Erythroblast (primary cell): ENCODE data around the gene HIGD1A.

Experiments
- GATA1 ChIP-seq: IDR thresholded peaks from 2 replicates; pipeline ENCODE4 v1.6.1; 2011; ENCODE audit warnings: low read depth, mild to moderate bottlenecking, control low read depth, low read length, moderate library complexity
- POLR2A ChIP-seq: IDR thresholded peaks from 2 replicates; pipeline ENCODE4 v1.6.1; 2011; ENCODE audit warnings: mild to moderate bottlenecking, low read length

DNA sequence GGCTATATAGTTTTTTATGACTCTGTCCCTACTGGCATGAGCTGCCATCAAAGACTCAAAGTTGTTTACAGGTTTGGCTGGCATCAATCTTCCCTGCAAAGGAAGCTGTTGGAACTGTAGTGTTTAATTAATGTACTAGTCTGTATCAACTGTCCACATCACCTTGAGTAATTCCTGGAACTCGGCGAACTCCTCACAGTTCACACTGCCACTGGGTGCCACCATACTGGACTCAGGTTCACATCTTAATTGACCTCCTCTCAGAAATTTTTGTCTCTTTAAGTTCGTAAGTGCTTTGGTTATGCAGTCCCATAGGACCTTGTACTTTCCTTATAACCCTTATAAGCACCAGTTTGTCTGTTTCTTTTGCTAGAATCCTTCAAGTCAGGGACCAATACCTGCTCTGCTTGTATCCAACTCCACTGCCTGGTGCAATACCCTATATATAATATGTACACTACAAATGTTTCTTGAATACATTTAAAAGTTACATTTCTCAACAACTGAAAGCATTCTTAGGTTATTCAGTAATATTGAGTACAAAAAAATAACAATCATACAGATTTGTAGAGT lies 3.2 kb downstream of the HIGD1A start:
- TF ChIP-seq POLR2A (no peak), GATA1 (no peak)
